K562 (cell line): ENCODE measurements around the gene MUCL3. TPM values are rescaled to one million over a fixed set of nuclear protein-coding genes. Genes with fewer than 3 reads are reported as not detected.

Experiments used
- CC2D1A ChIP-seq: fragments of 450-650 bp; IDR thresholded peaks from 2 replicates; pipeline ENCODE4 v1.6.1; 2017; ENCODE audit warnings: mild to moderate bottlenecking
- MAZ ChIP-seq, 2 experiments: fragments of 450-650 bp in 1 of 2; sonication (generic) in 1 of 2; formaldehyde crosslinking; IDR thresholded peaks in 1 of 2; conservative IDR thresholded peaks in 1 of 2; 2 replicates each; pipeline versions ENCODE4 v1.4.0 to v1.5.0; 2020; ENCODE audit warnings: mild to moderate bottlenecking in 1 of 2, missing genetic modification reagents in 1 of 2
- MXD1 ChIP-seq: fragments of 250-450 bp; sonication (Bioruptor Pico); IDR thresholded peaks from 2 replicates; pipeline ENCODE4 v1.8.0; 2021; ENCODE audit warnings: borderline replicate concordance, mild to moderate bottlenecking, moderate library complexity; ENCODE audit not compliant: poor library complexity, severe bottlenecking
- PHF21A ChIP-seq: fragments of 450-650 bp; IDR thresholded peaks from 2 replicates; pipeline ENCODE4 v1.6.1; 2017; ENCODE audit warnings: low read depth, borderline replicate concordance
- RNF2 ChIP-seq: sonication (generic); IDR thresholded peaks from 2 replicates; pipeline ENCODE4 v1.6.1; 2016
- SPI1 ChIP-seq: IDR thresholded peaks from 2 replicates; pipeline ENCODE4 v1.6.1; 2011; ENCODE audit warnings: low read depth, low read length, control low read depth, borderline replicate concordance
- XRCC5 ChIP-seq: fragments of 200-400 bp; formaldehyde crosslinking; IDR thresholded peaks from 2 replicates; pipeline ENCODE4 v1.6.1; 2017; ENCODE audit warnings: low read depth, mild to moderate bottlenecking, low read length
- ZBTB2 ChIP-seq: fragments of 450-650 bp; IDR thresholded peaks from 2 replicates; pipeline ENCODE4 v1.6.1; 2016; ENCODE audit warnings: antibody characterized with exemption
- ZBTB40 ChIP-seq, 2 experiments: fragments of 450-650 bp in 1 of 2; sonication (generic) in 1 of 2; formaldehyde crosslinking in 1 of 2; IDR thresholded peaks; 2 replicates each; pipeline versions ENCODE4 v1.7.1 to v1.9.0; 2016 to 2022; ENCODE audit warnings: inconsistent platforms in 1 of 2, mild to moderate bottlenecking in 1 of 2, missing genetic modification reagents in 1 of 2
- ZBTB9 ChIP-seq: fragments of 450-650 bp; formaldehyde crosslinking; IDR thresholded peaks from 2 replicates; pipeline ENCODE4 v1.4.0; 2020; ENCODE audit warnings: mild to moderate bottlenecking, moderate library complexity
- ZNF280B ChIP-seq: fragments of 250-450 bp; sonication (Bioruptor Pico); IDR thresholded peaks from 2 replicates; pipeline ENCODE4 v1.5.1; 2021; ENCODE audit warnings: mild to moderate bottlenecking
- polyA plus RNA-seq, 8 experiments: library from polyadenylated mRNA; depleted of rRNA in 4 of 8; stranded (reverse) in 5 of 8; unstranded in 3 of 8; fragments of >200 nt; fragmentation: Nextera tagmentation in 2 of 8; fragmentation: Illumina TruSeq in 1 of 8; extraction: Ambion mirVana in 2 of 8; extraction: Trizol in 1 of 8; gene quantifications; 2 replicates each; pipeline versions ENCODE4 v1.2.1 to v1.2.3, GENCODE V29; 2011 to 2014; ENCODE audit warnings: inconsistent platforms in 1 of 8, missing spikeins in 1 of 8
- total RNA-seq, 7 experiments: library from RNA; depleted of rRNA in 6 of 7; stranded (reverse); fragments of >200 nt in 6 of 7; fragmentation: Illumina TruSeq in 2 of 7; extraction: Trizol in 2 of 7; gene quantifications; 2 replicates each; pipeline versions ENCODE4 v1.2.1 to v1.2.3, GENCODE V29; 2011 to 2021; ENCODE audit warnings: low replicate concordance in 1 of 7

The MUCL3 gene
- total and polyA plus RNA-seq, 9 of the 15 experiments (the other 6 are each of a cell fraction or from before 2014, with no cell fraction given), result 0.07 TPM; not detected in 8

- peak; percentile 95 to 97 for TF ChIP-seq MAZ (CRISPR knock-in tag; conservative IDR thresholded peaks at IDR 0.05 in 1 of 2, IDR thresholded peaks at IDR 0.05 in 1 of 2)
- peak; percentile 91 for TF ChIP-seq ZBTB9
- peak; percentile 83 for TF ChIP-seq RNF2
- TF ChIP-seq XRCC5, result peak; percentile 93; the same call in 1 of the 2 replicates
- peak; percentile 41; the same call in 1 of the 2 replicates for TF ChIP-seq ZBTB2
- peak; percentile 98 for TF ChIP-seq ZBTB40 (IDR thresholded peaks at IDR 0.05)
- no peak for TF ChIP-seq ZBTB40 (CRISPR knock-in tag; IDR thresholded peaks at IDR 0.05)
- TF ChIP-seq CC2D1A, result peak; percentile 90
- no peak for TF ChIP-seq ZNF280B (CRISPR knock-in tag)
- peak; percentile 13 for TF ChIP-seq MXD1 (CRISPR knock-in tag)
- peak; percentile 66 for TF ChIP-seq SPI1
- TF ChIP-seq PHF21A, result peak; percentile 30
Measured at GRCh38 chr6:30907758-30908591, 32.8 kb upstream of the MUCL3 start, which contains the start of gene GTF2H4 (continued).
